Endothelial cell of umbilical vein (primary cell): ENCODE data around the gene CDIPT. TPM values are rescaled to one million over a fixed set of nuclear protein-coding genes. Genes with fewer than 3 reads are reported as not detected.

Experiments used
- BruUV-seq: library from RNA; stranded (reverse); fragments of 400-500 nt; replicated peaks from 2 replicates; lab custom pipeline; 2021; lab: Mats Ljungman, UMichigan
- CTCF ChIA-PET: fragments of 300-600, 350-600 bp; sonication (Branson Sonifier 250); formaldehyde crosslinking; loops from one replicate; lab custom pipeline; 2021; ENCODE audit warnings: antibody characterized with exemption, inconsistent platforms; lab: Charles Lee
- POLR2A ChIA-PET: fragments of 300-600, 350-600 bp; sonication (Branson Sonifier 250); formaldehyde crosslinking; loops from one replicate; lab custom pipeline; 2021; ENCODE audit warnings: antibody characterized with exemption, inconsistent platforms; lab: Charles Lee
- DNase-seq: peaks from one replicate; pipeline ENCODE4 v3.0.0-alpha.2; 2011; ENCODE audit warnings: low read depth, low spot score
- FAIRE-seq: peaks from 2 replicates; lab custom pipeline; 2011; peaks lifted over from hg19 to GRCh38; lab: Jason Lieb, UNC
- H2AFZ ChIP-seq: 2 replicates; pipeline ENCODE4 v1.6.0; 2012; ENCODE audit warnings: low read depth, low read length, control low read depth, inconsistent platforms
- H3K27ac ChIP-seq: 2 replicates; pipeline ENCODE4 v1.5.1; 2011; ENCODE audit warnings: low read depth, mild to moderate bottlenecking, control low read depth, low read length, moderate library complexity; ENCODE audit not compliant: insufficient read depth
- H3K27me3 ChIP-seq, 2 experiments: 2 replicates each; pipeline versions ENCODE4 v1.6.0 to v1.6.1; 2011; ENCODE audit warnings: low read length in 2 of 2, mixed read lengths in 1 of 2; ENCODE audit not compliant: control insufficient read depth in 2 of 2, insufficient read depth in 2 of 2
- H3K36me3 ChIP-seq, 2 experiments: 2 replicates in 1 of 2; 3 replicates in 1 of 2; pipeline ENCODE4 v1.5.1; 2011; ENCODE audit warnings: low read length in 2 of 2, mild to moderate bottlenecking in 1 of 2, moderate library complexity in 1 of 2; ENCODE audit not compliant: control insufficient read depth in 2 of 2, insufficient read depth in 2 of 2; ENCODE audit errors: extremely low read depth in 1 of 2
- H3K4me1 ChIP-seq: 3 replicates; pipeline ENCODE4 v1.5.1; 2011; ENCODE audit warnings: mild to moderate bottlenecking, low read length; ENCODE audit not compliant: control insufficient read depth, insufficient read depth; ENCODE audit errors: extremely low read depth
- H3K4me2 ChIP-seq: 2 replicates; pipeline ENCODE4 v1.6.1; 2011; ENCODE audit warnings: low read length, control low read depth, mixed read lengths; ENCODE audit not compliant: insufficient read depth
- H3K4me3 ChIP-seq, 3 experiments: fragments of 200-600 bp in 1 of 3; sonication (generic), shearing (Covaris generic) in 1 of 3; replicated peaks in 1 of 3; 2 replicates each; pipeline ENCODE4 v1.5.1; 2011 to 2016; ENCODE audit warnings: control low read depth in 3 of 3, low read length in 3 of 3, mild to moderate bottlenecking in 2 of 3, inconsistent platforms in 1 of 3, low read depth in 1 of 3, moderate library complexity in 1 of 3; ENCODE audit not compliant: insufficient read depth in 1 of 3
- H3K79me2 ChIP-seq: 2 replicates; pipeline ENCODE4 v1.6.0; 2012; ENCODE audit warnings: low read length, inconsistent platforms; ENCODE audit not compliant: control insufficient read depth, insufficient read depth
- H3K9ac ChIP-seq: replicated peaks from 2 replicates; pipeline ENCODE3; 2011; ENCODE audit warnings: low read length, control low read depth; ENCODE audit not compliant: insufficient read depth; ENCODE audit errors: extremely low read depth
- H3K9me1 ChIP-seq: replicated peaks from 3 replicates; pipeline ENCODE4 v1.6.0; 2011; ENCODE audit warnings: mild to moderate bottlenecking, low read length; ENCODE audit not compliant: control insufficient read depth, insufficient read depth; ENCODE audit errors: extremely low read depth
- H3K9me3 ChIP-seq: replicated peaks from 2 replicates; pipeline ENCODE4 v1.5.1; 2012; ENCODE audit warnings: low read length, inconsistent platforms; ENCODE audit not compliant: control insufficient read depth, insufficient read depth
- H4K20me1 ChIP-seq: replicated peaks from 2 replicates; pipeline ENCODE3; 2011; ENCODE audit warnings: mild to moderate bottlenecking, low read length; ENCODE audit not compliant: control insufficient read depth, insufficient read depth; ENCODE audit errors: extremely low read depth
- EZH2 ChIP-seq: IDR thresholded peaks from 2 replicates; pipeline ENCODE4 v1.6.1; 2012; ENCODE audit warnings: borderline replicate concordance, low read depth, mild to moderate bottlenecking, moderate library complexity, low read length, inconsistent platforms; ENCODE audit not compliant: severe bottlenecking
- FOS ChIP-seq: IDR thresholded peaks from 2 replicates; pipeline ENCODE4 v1.6.1; 2011; ENCODE audit warnings: mild to moderate bottlenecking, low read length, moderate library complexity, borderline replicate concordance; ENCODE audit not compliant: insufficient read depth
- GATA2 ChIP-seq: IDR thresholded peaks from 2 replicates; pipeline ENCODE4 v1.7.0; 2011; ENCODE audit warnings: low read depth, mild to moderate bottlenecking, moderate library complexity, mixed read lengths, low read length; ENCODE audit not compliant: insufficient read length, insufficient read depth
- JUN ChIP-seq: IDR thresholded peaks from 2 replicates; pipeline ENCODE4 v1.6.1; 2011; ENCODE audit warnings: borderline replicate concordance, low read depth; ENCODE audit not compliant: insufficient read length, insufficient read depth
- MYC ChIP-seq: IDR thresholded peaks from one replicate; pipeline ENCODE4 v1.6.1; 2011; ENCODE audit warnings: mild to moderate bottlenecking, low read depth, low read length
- POLR2A ChIP-seq: IDR thresholded peaks from 2 replicates; pipeline ENCODE4 v1.6.1; 2012; ENCODE audit warnings: low read depth, mild to moderate bottlenecking, control low read depth, low read length
- POLR2AphosphoS5 ChIP-seq: IDR thresholded peaks from 2 replicates; pipeline ENCODE4 v1.6.1; 2012; ENCODE audit warnings: low read depth, mild to moderate bottlenecking, control low read depth, low read length, moderate library complexity; ENCODE audit not compliant: insufficient read depth
- dilution Hi-C: fragments of 300-500 bp; cut with MboI; formaldehyde crosslinking; loops from one replicate; pipeline ENCODE4 v1.15.0; 2019; ENCODE audit warnings: low sequenced_read_pairs; ENCODE audit not compliant: extremely low pct_ligation_motif_present
- intact Hi-C: fragments of 100-400 bp; cut with micrococcal nuclease; formaldehyde crosslinking; loops from one replicate; pipeline ENCODE4 v1.10.0; 2022
- polyA plus RNA-seq, 4 experiments: library from polyadenylated mRNA; depleted of rRNA in 3 of 4; stranded (reverse) in 3 of 4; unstranded in 1 of 4; fragments of >200 nt; gene quantifications; 2 replicates each; pipeline versions ENCODE4 v1.2.1 to v1.2.3, GENCODE V29; 2011 to 2012; ENCODE audit warnings: missing spikeins in 1 of 4
- total RNA-seq: library from RNA; stranded (reverse); gene quantifications from 2 replicates; pipeline ENCODE4 v1.2.3, GENCODE V29; 2021
- TF ChIP-seq, protein P1 (sequence below), 2 donors: IDR thresholded peaks; 1 replicate in 1 of 2; 2 replicates in 1 of 2; pipeline ENCODE4 v1.5.1; 2011; ENCODE audit warnings: low read length in 2 of 2, mild to moderate bottlenecking in 2 of 2, moderate library complexity in 2 of 2, control low read depth in 1 of 2, inconsistent platforms in 1 of 2, low read depth in 1 of 2; ENCODE audit not compliant: insufficient read depth in 1 of 2; ENCODE audit errors: extremely low read depth in 1 of 2
- TF ChIP-seq, protein P2 (sequence below): IDR thresholded peaks from 2 replicates; pipeline ENCODE4 v1.6.1; 2011; ENCODE audit not compliant: insufficient read depth, insufficient read length

Gene CDIPT
- total and polyA plus RNA-seq, 2 donors (not counting 3 experiments of a cell fraction or from before 2014, with no cell fraction given), result 68.7 to 161 TPM

DNA sequence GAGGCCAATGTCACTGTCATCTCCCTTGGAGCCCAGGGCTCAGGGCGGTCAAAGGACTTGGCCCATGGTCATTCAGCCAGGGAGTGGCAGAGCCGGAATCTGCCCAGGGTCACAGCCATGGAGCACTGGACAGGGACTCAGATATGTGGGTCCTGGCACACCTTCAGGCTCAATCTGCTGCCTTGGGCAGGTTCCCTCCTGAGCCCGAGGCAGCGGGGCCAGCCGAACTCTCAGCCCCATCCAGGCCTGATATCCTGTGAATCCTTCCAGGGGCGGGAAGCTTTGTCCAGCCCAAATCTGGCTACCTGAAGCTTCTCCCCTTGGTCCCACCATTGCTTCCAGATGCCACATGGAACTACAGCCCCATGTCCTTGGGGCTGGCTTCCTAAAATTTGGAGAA, 12.2 kb upstream of the CDIPT start:
- ChIA-PET CTCF (interaction anchor here (0.7 to 1.1 kb wide), 2 partner anchors 27 to 116 kb away, joined by 3 to 5 read pairs; no protein-coding TSS in a partner anchor), POLR2A (no interaction called here)
- H3K4me1 ChIP-seq, result no peaks in the 10 kb centered on the region
- no peak overlapping the region for H3K4me2 ChIP-seq
- DNase-seq (no peak), FAIRE-seq (no peak)
- no peaks in the 10 kb centered on the region for H3K9me1 ChIP-seq
- peaks cover 14 to 16% of the 10 kb centered on the region in 2 experiments for H3K27me3 ChIP-seq
- no TSS peak for BruUV-seq
- H3K27ac ChIP-seq, result no peak overlapping the region
- no peaks in the 10 kb centered on the region for H3K36me3 ChIP-seq
- no peak for TF ChIP-seq POLR2A
- TF ChIP-seq POLR2AphosphoS5, result no peak
- no peak for TF ChIP-seq MYC
- TF ChIP-seq JUN, result no peak
- no peak for TF ChIP-seq FOS
- no peak for TF ChIP-seq GATA2
- no peak for TF ChIP-seq EZH2
- H3K79me2 ChIP-seq, result no peaks in the 10 kb centered on the region
- no peak overlapping the region for H2AFZ ChIP-seq
- H3K9ac ChIP-seq, result no peak overlapping the region
- H4K20me1 ChIP-seq, result no peaks in the 10 kb centered on the region
- intact Hi-C loops (no loop called here), dilution Hi-C loops (no loop called here)
- no peaks in the 10 kb centered on the region for H3K9me3 ChIP-seq
- no peak overlapping the region for H3K4me3 ChIP-seq

DNA sequence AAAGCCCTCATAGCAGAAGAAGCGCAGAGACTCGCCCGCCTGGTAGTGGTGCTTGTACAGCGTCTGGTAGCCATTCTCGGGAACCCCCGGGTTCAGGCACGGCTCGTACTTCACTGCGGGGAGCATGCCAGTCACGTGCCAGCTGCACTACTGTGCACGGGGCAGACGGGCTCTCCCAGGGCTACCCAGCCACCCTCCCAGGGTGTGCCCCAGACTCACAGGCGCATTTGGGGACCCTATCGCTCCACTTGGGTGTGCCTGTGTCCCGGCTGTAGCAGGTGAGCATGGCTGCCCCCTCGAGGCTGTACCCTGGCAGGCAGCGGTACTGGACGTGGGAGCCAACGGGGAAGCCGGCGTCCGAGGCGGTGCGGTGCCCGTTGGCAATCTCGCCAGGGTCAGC, 10.3 kb upstream of the CDIPT start:
- Histone ChIP-seq H3K9me3 (no peaks in the 10 kb centered on the region), H3K27ac (no peak overlapping the region), H3K36me3 (no peaks in the 10 kb centered on the region), H2AFZ (no peak overlapping the region), H3K4me1 (no peaks in the 10 kb centered on the region), H3K4me3 (no peak overlapping the region), H3K27me3 (peaks cover 14 to 16% of the 10 kb centered on the region in 2 experiments), H4K20me1 (no peaks in the 10 kb centered on the region), H3K79me2 (no peaks in the 10 kb centered on the region), H3K9me1 (no peaks in the 10 kb centered on the region), H3K4me2 (no peak overlapping the region), H3K9ac (no peak overlapping the region)
- FAIRE-seq (no peak), DNase-seq (no peak)
- CTCF ChIA-PET, result interaction anchor here (1.1 to 2.1 kb wide), 2 partner anchors 25 to 182 kb away, joined by 3 to 11 read pairs; no protein-coding TSS in a partner anchor
- no TSS peak for BruUV-seq
- intact Hi-C loops (no loop called here), dilution Hi-C loops (no loop called here)
- TF ChIP-seq FOS (no peak), POLR2A (no peak), MYC (no peak), POLR2AphosphoS5 (no peak), GATA2 (no peak), EZH2 (no peak), JUN (no peak)
- TF ChIP-seq, protein P1, sequence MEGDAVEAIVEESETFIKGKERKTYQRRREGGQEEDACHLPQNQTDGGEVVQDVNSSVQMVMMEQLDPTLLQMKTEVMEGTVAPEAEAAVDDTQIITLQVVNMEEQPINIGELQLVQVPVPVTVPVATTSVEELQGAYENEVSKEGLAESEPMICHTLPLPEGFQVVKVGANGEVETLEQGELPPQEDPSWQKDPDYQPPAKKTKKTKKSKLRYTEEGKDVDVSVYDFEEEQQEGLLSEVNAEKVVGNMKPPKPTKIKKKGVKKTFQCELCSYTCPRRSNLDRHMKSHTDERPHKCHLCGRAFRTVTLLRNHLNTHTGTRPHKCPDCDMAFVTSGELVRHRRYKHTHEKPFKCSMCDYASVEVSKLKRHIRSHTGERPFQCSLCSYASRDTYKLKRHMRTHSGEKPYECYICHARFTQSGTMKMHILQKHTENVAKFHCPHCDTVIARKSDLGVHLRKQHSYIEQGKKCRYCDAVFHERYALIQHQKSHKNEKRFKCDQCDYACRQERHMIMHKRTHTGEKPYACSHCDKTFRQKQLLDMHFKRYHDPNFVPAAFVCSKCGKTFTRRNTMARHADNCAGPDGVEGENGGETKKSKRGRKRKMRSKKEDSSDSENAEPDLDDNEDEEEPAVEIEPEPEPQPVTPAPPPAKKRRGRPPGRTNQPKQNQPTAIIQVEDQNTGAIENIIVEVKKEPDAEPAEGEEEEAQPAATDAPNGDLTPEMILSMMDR (IDR thresholded peaks at IDR 0.05; ENCODE audit: extremely low read depth in 1 of 2, insufficient read depth in 1 of 2, low read depth in 1 of 2, low read length in 2 of 2), result no peak
- TF ChIP-seq, protein P2, sequence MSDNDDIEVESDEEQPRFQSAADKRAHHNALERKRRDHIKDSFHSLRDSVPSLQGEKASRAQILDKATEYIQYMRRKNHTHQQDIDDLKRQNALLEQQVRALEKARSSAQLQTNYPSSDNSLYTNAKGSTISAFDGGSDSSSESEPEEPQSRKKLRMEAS, result no peak
- POLR2A ChIA-PET, result no interaction called here
